ENCODE results near the gene SIM2. TPM values are rescaled to one million over a fixed set of nuclear protein-coding genes. Genes with fewer than 3 reads are reported as not detected.

The SIM2 gene
- total and polyA plus RNA-seq, 2 of the 13 experiments (the other 11 are each of a cell fraction or from before 2014, with no cell fraction given) = 0.36 to 0.53 TPM

- Histone ChIP-seq H3K4me2 (ENCODE audit: low read depth, low read length) (no peak overlapping the region), H3K9me3 (ENCODE audit: low read length) (no peaks in the 10 kb centered on the region), H3K9ac (ENCODE audit: insufficient read depth, low read depth, low read length) (no peak overlapping the region), H3K79me2 (ENCODE audit: insufficient read depth, low read length) (no peaks in the 10 kb centered on the region), H2AFZ (ENCODE audit: low read length) (no peak overlapping the region), H3K27me3 (ENCODE audit: control insufficient read depth in 1 of 2, insufficient read depth in 2 of 2, low read length in 2 of 2) (peaks cover 3 to 46% of the 10 kb centered on the region in 2 experiments), H3K27ac (ENCODE audit: extremely low read length, insufficient read depth, low read length) (no peak overlapping the region), H3K4me1 (ENCODE audit: insufficient read depth, low read length) (peaks cover 5% of the 10 kb centered on the region), H3K36me3 (replicated peaks in 1 of 2; ENCODE audit: control insufficient read depth in 1 of 2, insufficient read depth in 2 of 2, low read length in 2 of 2) (no peaks in the 10 kb centered on the region), H4K20me1 (ENCODE audit: insufficient read depth, low read length) (no peaks in the 10 kb centered on the region), H3K4me3 (replicated peaks in 1 of 3; ENCODE audit: insufficient read depth in 1 of 3, low read depth in 2 of 3, low read length in 3 of 3) (no peak overlapping the region)
- 79% methylated on average over 25 of the region's 39 CpGs for WGBS (ENCODE audit: low lambda C conversion rate)
- BruUV-seq (replicated peaks) = no TSS peak
- intact Hi-C loops (cut with micrococcal nuclease; ENCODE audit: unreplicated experiment) (no loop called here), in situ Hi-C loops (cut with HindIII; ENCODE audit: extremely low pct_ligation_motif_present, low pct_unique_long_range_greater_than_20kb) (no loop called here)
- TF ChIP-seq FOSL1 (CRISPR knock-in tag; IDR thresholded peaks at IDR 0.05; ENCODE audit: borderline replicate concordance) = no peak
- TF ChIP-seq ZBTB8A (CRISPR knock-in tag; IDR thresholded peaks at IDR 0.05; ENCODE audit: borderline replicate concordance, low read depth) = no peak
- TF ChIP-seq, protein P1, sequence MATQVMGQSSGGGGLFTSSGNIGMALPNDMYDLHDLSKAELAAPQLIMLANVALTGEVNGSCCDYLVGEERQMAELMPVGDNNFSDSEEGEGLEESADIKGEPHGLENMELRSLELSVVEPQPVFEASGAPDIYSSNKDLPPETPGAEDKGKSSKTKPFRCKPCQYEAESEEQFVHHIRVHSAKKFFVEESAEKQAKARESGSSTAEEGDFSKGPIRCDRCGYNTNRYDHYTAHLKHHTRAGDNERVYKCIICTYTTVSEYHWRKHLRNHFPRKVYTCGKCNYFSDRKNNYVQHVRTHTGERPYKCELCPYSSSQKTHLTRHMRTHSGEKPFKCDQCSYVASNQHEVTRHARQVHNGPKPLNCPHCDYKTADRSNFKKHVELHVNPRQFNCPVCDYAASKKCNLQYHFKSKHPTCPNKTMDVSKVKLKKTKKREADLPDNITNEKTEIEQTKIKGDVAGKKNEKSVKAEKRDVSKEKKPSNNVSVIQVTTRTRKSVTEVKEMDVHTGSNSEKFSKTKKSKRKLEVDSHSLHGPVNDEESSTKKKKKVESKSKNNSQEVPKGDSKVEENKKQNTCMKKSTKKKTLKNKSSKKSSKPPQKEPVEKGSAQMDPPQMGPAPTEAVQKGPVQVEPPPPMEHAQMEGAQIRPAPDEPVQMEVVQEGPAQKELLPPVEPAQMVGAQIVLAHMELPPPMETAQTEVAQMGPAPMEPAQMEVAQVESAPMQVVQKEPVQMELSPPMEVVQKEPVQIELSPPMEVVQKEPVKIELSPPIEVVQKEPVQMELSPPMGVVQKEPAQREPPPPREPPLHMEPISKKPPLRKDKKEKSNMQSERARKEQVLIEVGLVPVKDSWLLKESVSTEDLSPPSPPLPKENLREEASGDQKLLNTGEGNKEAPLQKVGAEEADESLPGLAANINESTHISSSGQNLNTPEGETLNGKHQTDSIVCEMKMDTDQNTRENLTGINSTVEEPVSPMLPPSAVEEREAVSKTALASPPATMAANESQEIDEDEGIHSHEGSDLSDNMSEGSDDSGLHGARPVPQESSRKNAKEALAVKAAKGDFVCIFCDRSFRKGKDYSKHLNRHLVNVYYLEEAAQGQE (IDR thresholded peaks at IDR 0.05; ENCODE audit: borderline replicate concordance in 1 of 2, low read depth in 1 of 2, low read length in 2 of 2) = no peak
- no peak for TF ChIP-seq ZNF207 (IDR thresholded peaks at IDR 0.05; ENCODE audit: borderline replicate concordance)
- TF ChIP-seq ZNF350 (CRISPR knock-in tag; IDR thresholded peaks at IDR 0.05; ENCODE audit: borderline replicate concordance, low read depth) = no peak
- DNase-seq (ENCODE audit: low spot score) = no peak
- ChIA-PET POLR2A (no interaction called here), CTCF (ENCODE audit: low intra/inter-chr PET ratio, low total read pairs) (no interaction called here)
- no peak for ATAC-seq
- FAIRE-seq = no peak
Measured at GRCh38 chr21:36704958-36705678, 6.2 kb downstream of the SIM2 start.

Measured in HepG2 (cell line).